ENCODE measurements around the gene SRGAP1.

The SRGAP1 gene

GRCh38 chr12:63940310-63941005 lies 96.0 kb downstream of the SRGAP1 start:
- H3K27ac ChIP-seq: no peak overlapping the region
- TF ChIP-seq ZFX (IDR thresholded peaks at IDR 0.05) (no peak), CTCF (conservative IDR thresholded peaks at IDR 0.05) (no peak)

- H3K27ac ChIP-seq: no peak overlapping the region
- TF ChIP-seq ZFX (IDR thresholded peaks at IDR 0.05): no peak
- no peak for TF ChIP-seq CTCF (conservative IDR thresholded peaks at IDR 0.05)
Measured at GRCh38 chr12:63941166-63941800, 96.8 kb downstream of the SRGAP1 start.

- no peak overlapping the region for H3K27ac ChIP-seq
- TF ChIP-seq ZFX (IDR thresholded peaks at IDR 0.05) (no peak), CTCF (conservative IDR thresholded peaks at IDR 0.05) (no peak)
Measured at GRCh38 chr12:63941879-63942278, 97.4 kb downstream of the SRGAP1 start.

- TF ChIP-seq CTCF (conservative IDR thresholded peaks at IDR 0.05) (no peak), ZFX (IDR thresholded peaks at IDR 0.05) (no peak)
- no peak overlapping the region for H3K27ac ChIP-seq
Measured at GRCh38 chr12:63942464-63943241, 98.2 kb downstream of the SRGAP1 start.

- H3K27ac ChIP-seq: no peak overlapping the region
- TF ChIP-seq ZFX (IDR thresholded peaks at IDR 0.05) (no peak), CTCF (conservative IDR thresholded peaks at IDR 0.05) (no peak)
Measured at GRCh38 chr12:63944034-63944579, 99.6 kb downstream of the SRGAP1 start.

- TF ChIP-seq ZFX (IDR thresholded peaks at IDR 0.05): no peak
- no peak for TF ChIP-seq CTCF (conservative IDR thresholded peaks at IDR 0.05)
- no peak overlapping the region for H3K27ac ChIP-seq
Measured at GRCh38 chr12:63944586-63945228, 100.2 kb downstream of the SRGAP1 start.

All from C4-2B (cell line).